HCT116 (cell line): ENCODE results near the gene ITGA1. TPM values are rescaled to one million over a fixed set of nuclear protein-coding genes. Genes with fewer than 3 reads are reported as not detected.

Experiments used
- ATAC-seq: fragments of 200-7000 bp; cut with Tn5 transposase; 2 replicates; pipeline ENCODE4 v1.9.1; 2020; ENCODE audit warnings: mild to moderate bottlenecking, moderate library complexity
- BruUV-seq: library from RNA; stranded (reverse); fragments of 400-500 nt; replicated peaks from 2 replicates; lab custom pipeline; 2021; lab: Mats Ljungman, UMichigan
- CTCF ChIA-PET: fragments of 300-600 bp; sonication (Branson Sonifier 250); formaldehyde crosslinking; loops from one replicate; lab custom pipeline; 2021; ENCODE audit warnings: antibody characterized with exemption; lab: Charles Lee
- POLR2A ChIA-PET: fragments of 300-600, 350-600 bp; sonication (Branson Sonifier 250); formaldehyde crosslinking; loops from one replicate; lab custom pipeline; 2021; ENCODE audit warnings: antibody characterized with exemption; lab: Charles Lee
- RAD21 ChIA-PET, 2 experiments: fragments of 300-600 bp; sonication (Branson Sonifier 250); formaldehyde crosslinking; loops; one replicate each; lab custom pipeline; 2023; ENCODE audit warnings: low total read pairs in 2 of 2; ENCODE audit not compliant: uncharacterized antibody in 2 of 2, unreplicated experiment in 2 of 2, low non-redundant PET in 1 of 2; lab: Charles Lee
- DNase-seq: peaks from one replicate; pipeline ENCODE4 v3.0.0-alpha.2; 2010; ENCODE audit warnings: low read depth, low spot score
- H2AFZ ChIP-seq: fragments of 200-600 bp; shearing (Covaris generic), sonication (generic); 2 replicates; pipeline ENCODE4 v1.6.1; 2017; ENCODE audit warnings: low read depth, mixed run types, mixed read lengths, antibody characterized with exemption, low read length; ENCODE audit not compliant: poor library complexity, severe bottlenecking
- H3K27ac ChIP-seq: 2 replicates; pipeline ENCODE4 v1.5.1; 2012; ENCODE audit warnings: low read depth, low read length
- H3K27me3 ChIP-seq: fragments of 200-600 bp; sonication (generic); 2 replicates; pipeline ENCODE4 v1.6.1; 2016; ENCODE audit warnings: mixed run types, low read length, mixed read lengths; ENCODE audit not compliant: insufficient read depth
- H3K36me3 ChIP-seq, 2 experiments: fragments of 200-500 bp in 1 of 2; fragments of 200-600 bp in 1 of 2; sonication (Bioruptor generic) in 1 of 2; sonication (generic) in 1 of 2; 2 replicates each; pipeline versions ENCODE4 v1.5.1 to v1.6.1; 2014 to 2016; ENCODE audit warnings: low read length in 2 of 2, inconsistent platforms in 1 of 2, mixed read lengths in 1 of 2, mixed run types in 1 of 2; ENCODE audit not compliant: insufficient read depth in 2 of 2, control insufficient read depth in 1 of 2
- H3K4me1 ChIP-seq, 2 experiments: fragments of 200-600 bp in 1 of 2; sonication (generic) in 1 of 2; 2 replicates each; pipeline versions ENCODE4 v1.5.1 to v1.6.1; 2012 to 2017; ENCODE audit warnings: low read length in 2 of 2, inconsistent platforms in 1 of 2, mild to moderate bottlenecking in 1 of 2, mixed read lengths in 1 of 2, mixed run types in 1 of 2, moderate library complexity in 1 of 2; ENCODE audit not compliant: insufficient read depth in 2 of 2, control insufficient read depth in 1 of 2
- H3K4me2 ChIP-seq: fragments of 200-600 bp; sonication (generic); 2 replicates; pipeline ENCODE4 v1.6.1; 2017; ENCODE audit warnings: mixed run types, low read length, mixed read lengths
- H3K4me3 ChIP-seq, 2 experiments: fragments of 200-600 bp in 1 of 2; sonication (generic) in 1 of 2; replicated peaks in 1 of 2; 2 replicates each; pipeline ENCODE4 v1.5.1; 2011 to 2016; ENCODE audit warnings: low read length in 2 of 2, control low read depth in 1 of 2, low read depth in 1 of 2, mild to moderate bottlenecking in 1 of 2, mixed read lengths in 1 of 2, mixed run types in 1 of 2
- H3K79me2 ChIP-seq: fragments of 200-600 bp; sonication (generic); 2 replicates; pipeline ENCODE4 v1.6.1; 2017; ENCODE audit warnings: mild to moderate bottlenecking, mixed run types, low read length, moderate library complexity, mixed read lengths; ENCODE audit not compliant: insufficient read depth
- H3K9ac ChIP-seq: fragments of 200-600 bp; sonication (generic); 2 replicates; pipeline ENCODE4 v1.6.1; 2016; ENCODE audit warnings: low read length, mixed read lengths
- H3K9me2 ChIP-seq: fragments of 200-600 bp; sonication (generic), shearing (Covaris generic); 2 replicates; pipeline ENCODE4 v1.6.1; 2017; ENCODE audit warnings: mixed run types, mild to moderate bottlenecking, moderate library complexity; ENCODE audit not compliant: insufficient read depth
- H3K9me3 ChIP-seq, 2 experiments: fragments of 200-500 bp in 1 of 2; fragments of 200-600 bp in 1 of 2; sonication (Bioruptor generic) in 1 of 2; sonication (generic) in 1 of 2; 2 replicates each; pipeline ENCODE4 v1.6.1; 2014 to 2017; ENCODE audit warnings: low read length in 2 of 2, mixed read lengths in 2 of 2, inconsistent platforms in 1 of 2, low read depth in 1 of 2, mild to moderate bottlenecking in 1 of 2, mixed run types in 1 of 2, moderate library complexity in 1 of 2; ENCODE audit not compliant: control insufficient read depth in 1 of 2, insufficient read depth in 1 of 2
- H4K20me1 ChIP-seq: fragments of 200-600 bp; sonication (generic), shearing (Covaris generic); 2 replicates; pipeline ENCODE4 v1.6.1; 2017; ENCODE audit warnings: mixed run types, mild to moderate bottlenecking, moderate library complexity; ENCODE audit not compliant: insufficient read depth
- CEBPB ChIP-seq: IDR thresholded peaks from 2 replicates; pipeline ENCODE4 v1.6.1; 2012; ENCODE audit warnings: low read depth
- CTCF ChIP-seq, 3 experiments: fragments of 200-600 bp in 1 of 3; sonication (generic) in 1 of 3; IDR thresholded peaks in 2 of 3; conservative IDR thresholded peaks in 1 of 3; 2 replicates each; pipeline ENCODE4 v1.5.1; 2012 to 2017; ENCODE audit warnings: low read depth in 2 of 3, low read length in 2 of 3, antibody characterized with exemption in 1 of 3, borderline replicate concordance in 1 of 3, control low read depth in 1 of 3, mild to moderate bottlenecking in 1 of 3, mixed read lengths in 1 of 3, mixed run types in 1 of 3, moderate library complexity in 1 of 3; ENCODE audit not compliant: insufficient read depth in 1 of 3
- EGR1 ChIP-seq: IDR thresholded peaks from 2 replicates; pipeline ENCODE4 v1.6.1; 2012; ENCODE audit warnings: low read depth
- EZH2phosphoT487 ChIP-seq: fragments of 200-600 bp; IDR thresholded peaks from 2 replicates; pipeline ENCODE4 v1.6.1; 2018; ENCODE audit warnings: antibody characterized with exemption, borderline replicate concordance
- FOSL1 ChIP-seq: IDR thresholded peaks from 2 replicates; pipeline ENCODE4 v1.6.1; 2012; ENCODE audit warnings: low read depth
- POLR2A ChIP-seq: IDR thresholded peaks from 2 replicates; pipeline ENCODE4 v1.7.0; 2011; ENCODE audit warnings: borderline replicate concordance; ENCODE audit not compliant: insufficient read depth, insufficient read length; ENCODE audit errors: extremely low read depth
- POLR2AphosphoS5 ChIP-seq: IDR thresholded peaks from 2 replicates; pipeline ENCODE4 v1.6.1; 2011; ENCODE audit warnings: mild to moderate bottlenecking, low read depth, low read length, moderate library complexity
- RAD21 ChIP-seq: IDR thresholded peaks from 2 replicates; pipeline ENCODE4 v1.6.1; 2012; ENCODE audit warnings: low read depth, mild to moderate bottlenecking
- REST ChIP-seq: IDR thresholded peaks from 2 replicates; pipeline ENCODE4 v1.6.1; 2012; ENCODE audit warnings: low read depth
- SIN3A ChIP-seq: IDR thresholded peaks from 2 replicates; pipeline ENCODE4 v1.6.1; 2012; ENCODE audit warnings: low read depth
- SP1 ChIP-seq: IDR thresholded peaks from 2 replicates; pipeline ENCODE4 v1.6.1; 2012; ENCODE audit warnings: low read depth
- SRF ChIP-seq: IDR thresholded peaks from 2 replicates; pipeline ENCODE4 v1.6.1; 2012; ENCODE audit warnings: low read depth
- TCF7L2 ChIP-seq: IDR thresholded peaks from 2 replicates; pipeline ENCODE4 v1.7.0; 2011; ENCODE audit warnings: borderline replicate concordance, inconsistent platforms; ENCODE audit not compliant: insufficient read depth, insufficient read length; ENCODE audit errors: extremely low read depth
- YY1 ChIP-seq: IDR thresholded peaks from 2 replicates; pipeline ENCODE4 v1.6.1; 2011; ENCODE audit warnings: low read length, low read depth, moderate library complexity, mild to moderate bottlenecking; ENCODE audit not compliant: insufficient replicate concordance; ENCODE audit errors: extremely low read depth
- ZBTB33 ChIP-seq: IDR thresholded peaks from 2 replicates; pipeline ENCODE4 v1.6.1; 2011; ENCODE audit warnings: mild to moderate bottlenecking, low read length, moderate library complexity; ENCODE audit not compliant: insufficient replicate concordance; ENCODE audit errors: extremely low read depth
- ZFX ChIP-seq: fragments of 450-650 bp; IDR thresholded peaks from 2 replicates; pipeline ENCODE4 v1.6.1; 2017
- ZNF274 ChIP-seq: fragments of 200-500 bp; sonication (Bioruptor generic); IDR thresholded peaks from 2 replicates; pipeline ENCODE4 v1.6.1; 2014; ENCODE audit warnings: mild to moderate bottlenecking, low read depth, low read length, inconsistent platforms
- intact Hi-C: fragments of 100-400 bp; cut with micrococcal nuclease; formaldehyde crosslinking; loops from 2 replicates; pipeline ENCODE4 v1.10.0; 2022
- total RNA-seq: library from RNA; stranded (reverse); gene quantifications from one replicate; pipeline ENCODE4 v1.2.1, GENCODE V29; 2021; ENCODE audit not compliant: unreplicated experiment
- TF ChIP-seq, protein P1 (sequence below): IDR thresholded peaks from 2 replicates; pipeline ENCODE4 v1.6.1; 2012

ITGA1 gene
- total RNA-seq, 1 experiment from 2014 or later, result 1.8 TPM

DNA sequence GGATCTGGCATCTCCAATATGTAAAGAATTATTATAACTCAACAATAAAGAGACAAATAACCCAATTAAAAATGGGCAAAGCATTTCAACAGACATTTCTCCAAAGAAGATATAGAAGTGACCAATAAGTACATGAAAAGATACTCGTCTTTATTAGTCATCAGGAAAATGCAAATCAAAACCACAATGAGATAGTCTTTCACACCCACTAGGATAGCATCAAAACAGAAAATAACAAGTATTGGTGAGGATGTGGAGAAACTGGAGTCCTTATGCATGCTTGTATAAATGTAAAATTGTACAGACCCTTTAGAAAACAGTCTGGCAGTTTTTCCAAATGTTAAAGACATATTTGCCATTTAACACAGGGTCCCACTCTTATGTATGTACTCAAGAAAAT is 39.1 kb upstream of the ITGA1 start:
- RAD21 ChIA-PET, result no interaction called here
- BruUV-seq, result no TSS peak

More for the DNA sequence above, 39.1 kb upstream of the ITGA1 start:
- ChIA-PET POLR2A (no interaction called here), CTCF (no interaction called here)
- Histone ChIP-seq H3K4me2 (no peak overlapping the region), H3K36me3 (no peaks in the 10 kb centered on the region), H2AFZ (no peak overlapping the region), H3K9me3 (no peaks in the 10 kb centered on the region), H3K79me2 (no peaks in the 10 kb centered on the region), H4K20me1 (no peaks in the 10 kb centered on the region), H3K9me2 (no peaks in the 10 kb centered on the region), H3K27me3 (0 out of 2 replicates have a peak, but pooled peaks cover 4% of the 10 kb centered on the region), H3K9ac (no peak overlapping the region), H3K4me3 (no peak overlapping the region), H3K27ac (no peak overlapping the region), H3K4me1 (peaks cover 0 to 4% of the 10 kb centered on the region in 2 experiments; a peak in 1 of 4 replicates)
- intact Hi-C loops, result no loop called here
- DNase-seq (no peak), ATAC-seq (no peak)
- TF ChIP-seq TCF7L2 (no peak), POLR2A (no peak), ZNF274 (no peak), FOSL1 (no peak), SP1 (no peak), YY1 (no peak), POLR2AphosphoS5 (no peak), SRF (no peak), RAD21 (no peak), CTCF (IDR thresholded peaks at IDR 0.05 in 2 of 3, conservative IDR thresholded peaks at IDR 0.05 in 1 of 3; ENCODE audit: borderline replicate concordance in 1 of 3, insufficient read depth in 1 of 3, low read depth in 2 of 3, low read length in 2 of 3) (no peak), ZFX (no peak), SIN3A (no peak), CEBPB (no peak), EZH2phosphoT487 (no peak), ZBTB33 (no peak), EGR1 (no peak), REST (no peak)
- TF ChIP-seq, protein P1, sequence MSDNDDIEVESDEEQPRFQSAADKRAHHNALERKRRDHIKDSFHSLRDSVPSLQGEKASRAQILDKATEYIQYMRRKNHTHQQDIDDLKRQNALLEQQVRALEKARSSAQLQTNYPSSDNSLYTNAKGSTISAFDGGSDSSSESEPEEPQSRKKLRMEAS, result no peak
